ENCODE measurements around the gene CTSE.
"Not testable (repeated sequence)": the region's sequence is repeated elsewhere in the genome, so short reads cannot be mapped to it uniquely, and the experiment has no call there.

The CTSE gene

DNA sequence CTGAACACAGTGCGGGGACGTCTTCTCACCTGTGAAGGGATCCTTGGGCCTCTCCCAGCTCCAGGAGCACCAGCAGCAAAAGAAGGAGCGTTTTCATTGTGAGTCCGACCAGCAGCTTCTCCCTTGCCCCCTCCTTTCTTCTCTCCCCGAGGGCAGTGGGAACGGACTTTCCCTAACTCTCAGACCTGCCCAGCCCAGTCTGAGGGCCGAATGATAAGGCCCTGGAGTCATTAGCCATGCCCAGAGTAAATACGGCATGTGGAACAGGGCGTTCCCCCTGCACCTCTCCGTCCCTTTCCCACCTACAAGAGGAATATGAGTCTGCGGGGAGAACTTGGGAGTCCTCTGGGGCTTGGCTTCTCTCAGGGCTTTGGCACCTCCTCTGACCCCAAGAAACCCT is at the start of gene CTSE:
Gene CTSE (minus strand): TSS at position 201 of the 400 bp plus-strand sequence. CDS start 104 bp downstream, at position 97.
- H3K36me3 ChIP-seq (ENCODE audit: control insufficient read depth, insufficient read depth, low read length), result no peaks in the 10 kb centered on the region
- no peaks in the 10 kb centered on the region for H3K27me3 ChIP-seq (ENCODE audit: control insufficient read depth, insufficient read depth, low read length)
- no peak within 1 kb of the TSS for H3K4me3 ChIP-seq (ENCODE audit: low read length)
- DNase-seq (ENCODE audit: low read depth, low spot score), result no peak
- WGBS (ENCODE audit: insufficient coverage, insufficient read length), result no CpG with 5 or more reads among the region's 11 CpGs
- no peaks in the 10 kb centered on the region for H3K9me3 ChIP-seq (ENCODE audit: control insufficient read depth, insufficient read depth, low read length)
- no peak within 1 kb of the TSS for H3K27ac ChIP-seq (ENCODE audit: low read length)
- no peaks in the 10 kb centered on the region for H3K4me1 ChIP-seq (ENCODE audit: control insufficient read depth, insufficient read depth, low read length)

- H3K9me3 ChIP-seq (ENCODE audit: control insufficient read depth, insufficient read depth, low read length), result no peaks in the 10 kb centered on the region
- no peaks in the 10 kb centered on the region for H3K27me3 ChIP-seq (ENCODE audit: control insufficient read depth, insufficient read depth, low read length)
- WGBS (ENCODE audit: insufficient coverage, insufficient read length), result 100% methylated on average over 1 of the region's 9 CpGs
- H3K4me3 ChIP-seq (ENCODE audit: low read length), result no peak overlapping the region
- no peaks in the 10 kb centered on the region; the same call in 1 of the 2 replicates for H3K4me1 ChIP-seq (ENCODE audit: control insufficient read depth, insufficient read depth, low read length)
- H3K27ac ChIP-seq (ENCODE audit: low read length), result no peak overlapping the region
- H3K36me3 ChIP-seq (ENCODE audit: control insufficient read depth, insufficient read depth, low read length), result no peaks in the 10 kb centered on the region
- no peak for DNase-seq (ENCODE audit: low read depth, low spot score)
These were observed 47.1 kb upstream of the CTSE start for GRCh38 chr1:206070627-206071304.

DNA sequence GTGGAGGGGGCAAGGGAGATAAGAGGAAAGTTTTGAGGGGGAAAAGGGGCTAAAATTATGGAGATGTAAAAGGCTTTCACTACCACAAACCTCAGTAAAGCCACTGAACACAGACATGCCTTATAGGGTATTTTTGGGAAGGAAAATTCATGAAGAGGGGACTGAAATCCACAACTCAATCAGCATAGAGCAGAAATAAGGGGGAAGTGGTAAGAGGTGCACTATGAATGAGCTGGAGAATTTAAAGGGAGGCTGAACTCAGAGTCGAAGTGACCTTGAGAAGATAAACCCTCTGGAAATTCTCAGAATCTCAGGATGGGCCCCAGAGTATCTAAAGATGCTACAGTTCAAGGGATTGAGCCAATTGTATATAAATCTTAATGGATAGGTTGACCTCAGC is 44.6 kb upstream of the CTSE start:
- H3K27ac ChIP-seq (ENCODE audit: low read length), result no peak overlapping the region
- WGBS (ENCODE audit: insufficient coverage, insufficient read length), result no CpG with 5 or more reads among the region's 1 CpG
- H3K27me3 ChIP-seq (ENCODE audit: control insufficient read depth, insufficient read depth, low read length), result no peaks in the 10 kb centered on the region
- H3K9me3 ChIP-seq (ENCODE audit: control insufficient read depth, insufficient read depth, low read length), result no peaks in the 10 kb centered on the region
- H3K36me3 ChIP-seq (ENCODE audit: control insufficient read depth, insufficient read depth, low read length), result no peaks in the 10 kb centered on the region
- DNase-seq (ENCODE audit: low read depth, low spot score), result no peak
- no peak overlapping the region for H3K4me3 ChIP-seq (ENCODE audit: low read length)
- H3K4me1 ChIP-seq (ENCODE audit: control insufficient read depth, insufficient read depth, low read length), result no peaks in the 10 kb centered on the region; the same call in 1 of the 2 replicates

- H3K9me3 ChIP-seq (ENCODE audit: control insufficient read depth, insufficient read depth, low read length), result no peaks in the 10 kb centered on the region
- H3K4me3 ChIP-seq (ENCODE audit: low read length), result no peak overlapping the region
- H3K36me3 ChIP-seq (ENCODE audit: control insufficient read depth, insufficient read depth, low read length), result no peaks in the 10 kb centered on the region
- WGBS (ENCODE audit: insufficient coverage, insufficient read length), result no CpG with 5 or more reads among the region's 8 CpGs
- no peaks in the 10 kb centered on the region for H3K27me3 ChIP-seq (ENCODE audit: control insufficient read depth, insufficient read depth, low read length)
- H3K27ac ChIP-seq (ENCODE audit: low read length), result no peak overlapping the region
- no peaks in the 10 kb centered on the region; the same call in 1 of the 2 replicates for H3K4me1 ChIP-seq (ENCODE audit: control insufficient read depth, insufficient read depth, low read length)
- DNase-seq (ENCODE audit: low read depth, low spot score), result no peak
These were observed 44.0 kb upstream of the CTSE start for GRCh38 chr1:206067486-206068227.

GRCh38 chr1:206066479-206067171 is 42.9 kb upstream of the CTSE start:
- Histone ChIP-seq H3K27ac (ENCODE audit: low read length) (no peak overlapping the region), H3K9me3 (ENCODE audit: control insufficient read depth, insufficient read depth, low read length) (no peaks in the 10 kb centered on the region), H3K4me3 (ENCODE audit: low read length) (no peak overlapping the region), H3K27me3 (ENCODE audit: control insufficient read depth, insufficient read depth, low read length) (no peaks in the 10 kb centered on the region), H3K36me3 (ENCODE audit: control insufficient read depth, insufficient read depth, low read length) (no peaks in the 10 kb centered on the region), H3K4me1 (ENCODE audit: control insufficient read depth, insufficient read depth, low read length) (no peaks in the 10 kb centered on the region; the same call in 1 of the 2 replicates)
- no peak for DNase-seq (ENCODE audit: low read depth, low spot score)
- no CpG with 5 or more reads among the region's 6 CpGs for WGBS (ENCODE audit: insufficient coverage, insufficient read length)

- WGBS (ENCODE audit: insufficient coverage, insufficient read length), result no CpG with 5 or more reads among the region's 4 CpGs
- Histone ChIP-seq H3K27me3 (ENCODE audit: control insufficient read depth, insufficient read depth, low read length) (no peaks in the 10 kb centered on the region), H3K4me1 (ENCODE audit: control insufficient read depth, insufficient read depth, low read length) (no peaks in the 10 kb centered on the region; the same call in 1 of the 2 replicates), H3K27ac (ENCODE audit: low read length) (no peak overlapping the region), H3K9me3 (ENCODE audit: control insufficient read depth, insufficient read depth, low read length) (no peaks in the 10 kb centered on the region), H3K36me3 (ENCODE audit: control insufficient read depth, insufficient read depth, low read length) (no peaks in the 10 kb centered on the region), H3K4me3 (ENCODE audit: low read length) (no peak overlapping the region)
- no peak for DNase-seq (ENCODE audit: low read depth, low spot score)
These were observed 42.0 kb upstream of the CTSE start for GRCh38 chr1:206065547-206066145.

- not testable (repeated sequence) for H3K4me1 ChIP-seq (ENCODE audit: control insufficient read depth, insufficient read depth, low read length); H3K27ac ChIP-seq (ENCODE audit: low read length); H3K4me3 ChIP-seq (ENCODE audit: low read length); DNase-seq (ENCODE audit: low read depth, low spot score); H3K36me3 ChIP-seq (ENCODE audit: control insufficient read depth, insufficient read depth, low read length); H3K27me3 ChIP-seq (ENCODE audit: control insufficient read depth, insufficient read depth, low read length); H3K9me3 ChIP-seq (ENCODE audit: control insufficient read depth, insufficient read depth, low read length)
- WGBS (ENCODE audit: insufficient coverage, insufficient read length), result no CpG with 5 or more reads among the region's 25 CpGs
These were observed 40.8 kb upstream of the CTSE start for GRCh38 chr1:206064501-206064900.

DNA sequence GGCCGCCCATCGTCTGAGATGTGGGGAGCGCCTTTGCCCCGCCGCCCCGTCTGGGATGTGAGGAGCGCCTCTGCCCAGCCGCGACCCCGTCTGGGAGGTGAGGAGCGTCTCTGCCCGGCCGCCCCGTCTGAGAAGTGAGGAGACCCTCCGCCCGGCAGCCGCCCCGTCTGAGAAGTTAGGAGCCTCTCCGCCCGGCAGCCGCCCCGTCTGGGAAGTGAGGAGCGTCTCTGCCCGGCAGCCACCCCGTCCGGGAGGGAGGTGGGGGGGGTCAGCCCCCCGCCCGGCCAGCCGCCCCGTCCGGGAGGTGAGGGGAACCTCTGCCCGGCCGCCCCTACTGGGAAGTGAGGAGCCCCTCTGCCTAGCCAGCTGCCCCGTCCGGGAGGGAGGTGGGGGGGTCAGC is 40.3 kb upstream of the CTSE start:
- not testable (repeated sequence) for H3K4me1 ChIP-seq (ENCODE audit: control insufficient read depth, insufficient read depth, low read length); H3K36me3 ChIP-seq (ENCODE audit: control insufficient read depth, insufficient read depth, low read length); DNase-seq (ENCODE audit: low read depth, low spot score); H3K27me3 ChIP-seq (ENCODE audit: control insufficient read depth, insufficient read depth, low read length); H3K4me3 ChIP-seq (ENCODE audit: low read length); H3K9me3 ChIP-seq (ENCODE audit: control insufficient read depth, insufficient read depth, low read length); H3K27ac ChIP-seq (ENCODE audit: low read length)
- no CpG with 5 or more reads among the region's 35 CpGs for WGBS (ENCODE audit: insufficient coverage, insufficient read length)

- no peak overlapping the region for H3K4me3 ChIP-seq (ENCODE audit: low read length)
- no peaks in the 10 kb centered on the region for H3K27me3 ChIP-seq (ENCODE audit: control insufficient read depth, insufficient read depth, low read length)
- no peak overlapping the region for H3K27ac ChIP-seq (ENCODE audit: low read length)
- no peak for DNase-seq (ENCODE audit: low read depth, low spot score)
- H3K9me3 ChIP-seq (ENCODE audit: control insufficient read depth, insufficient read depth, low read length), result no peaks in the 10 kb centered on the region
- H3K4me1 ChIP-seq (ENCODE audit: control insufficient read depth, insufficient read depth, low read length), result no peaks in the 10 kb centered on the region
- no peaks in the 10 kb centered on the region for H3K36me3 ChIP-seq (ENCODE audit: control insufficient read depth, insufficient read depth, low read length)
- WGBS (ENCODE audit: insufficient coverage, insufficient read length), result no CpG with 5 or more reads among the region's 6 CpGs
These were observed 38.8 kb upstream of the CTSE start for GRCh38 chr1:206062464-206062863.

- H3K36me3 ChIP-seq (ENCODE audit: control insufficient read depth, insufficient read depth, low read length), result no peaks in the 10 kb centered on the region
These were observed 37.1 kb upstream of the CTSE start for GRCh38 chr1:206060844-206061243.

More at GRCh38 chr1:206060844-206061243, 37.1 kb upstream of the CTSE start:
- Histone ChIP-seq H3K4me3 (ENCODE audit: low read length) (no peak overlapping the region), H3K9me3 (ENCODE audit: control insufficient read depth, insufficient read depth, low read length) (no peaks in the 10 kb centered on the region), H3K27me3 (ENCODE audit: control insufficient read depth, insufficient read depth, low read length) (no peaks in the 10 kb centered on the region), H3K27ac (ENCODE audit: low read length) (no peak overlapping the region), H3K4me1 (ENCODE audit: control insufficient read depth, insufficient read depth, low read length) (no peaks in the 10 kb centered on the region)
- no CpG with 5 or more reads among the region's 3 CpGs for WGBS (ENCODE audit: insufficient coverage, insufficient read length)
- no peak for DNase-seq (ENCODE audit: low read depth, low spot score)
